Endothelial cell of umbilical vein (primary cell): ENCODE measurements around the gene CCDC28A. TPM values are rescaled to one million over a fixed set of nuclear protein-coding genes. Genes with fewer than 3 reads are reported as not detected.

Source experiments
- BruUV-seq: library from RNA; stranded (reverse); fragments of 400-500 nt; replicated peaks from 2 replicates; lab custom pipeline; 2021; lab: Mats Ljungman, UMichigan
- CTCF ChIA-PET: fragments of 300-600, 350-600 bp; sonication (Branson Sonifier 250); formaldehyde crosslinking; loops from one replicate; lab custom pipeline; 2021; ENCODE audit warnings: antibody characterized with exemption, inconsistent platforms; lab: Charles Lee
- POLR2A ChIA-PET: fragments of 300-600, 350-600 bp; sonication (Branson Sonifier 250); formaldehyde crosslinking; loops from one replicate; lab custom pipeline; 2021; ENCODE audit warnings: antibody characterized with exemption, inconsistent platforms; lab: Charles Lee
- DNase-seq: peaks from one replicate; pipeline ENCODE4 v3.0.0-alpha.2; 2011; ENCODE audit warnings: low read depth, low spot score
- FAIRE-seq: peaks from 2 replicates; lab custom pipeline; 2011; peaks lifted over from hg19 to GRCh38; lab: Jason Lieb, UNC
- H2AFZ ChIP-seq: 2 replicates; pipeline ENCODE4 v1.6.0; 2012; ENCODE audit warnings: low read depth, low read length, control low read depth, inconsistent platforms
- H3K27ac ChIP-seq: 2 replicates; pipeline ENCODE4 v1.5.1; 2011; ENCODE audit warnings: low read depth, mild to moderate bottlenecking, control low read depth, low read length, moderate library complexity; ENCODE audit not compliant: insufficient read depth
- H3K27me3 ChIP-seq, 2 experiments: 2 replicates each; pipeline versions ENCODE4 v1.6.0 to v1.6.1; 2011; ENCODE audit warnings: low read length in 2 of 2, mixed read lengths in 1 of 2; ENCODE audit not compliant: control insufficient read depth in 2 of 2, insufficient read depth in 2 of 2
- H3K36me3 ChIP-seq, 2 experiments: 2 replicates in 1 of 2; 3 replicates in 1 of 2; pipeline ENCODE4 v1.5.1; 2011; ENCODE audit warnings: low read length in 2 of 2, mild to moderate bottlenecking in 1 of 2, moderate library complexity in 1 of 2; ENCODE audit not compliant: control insufficient read depth in 2 of 2, insufficient read depth in 2 of 2; ENCODE audit errors: extremely low read depth in 1 of 2
- H3K4me1 ChIP-seq: 3 replicates; pipeline ENCODE4 v1.5.1; 2011; ENCODE audit warnings: mild to moderate bottlenecking, low read length; ENCODE audit not compliant: control insufficient read depth, insufficient read depth; ENCODE audit errors: extremely low read depth
- H3K4me2 ChIP-seq: 2 replicates; pipeline ENCODE4 v1.6.1; 2011; ENCODE audit warnings: low read length, control low read depth, mixed read lengths; ENCODE audit not compliant: insufficient read depth
- H3K4me3 ChIP-seq, 3 experiments: fragments of 200-600 bp in 1 of 3; sonication (generic), shearing (Covaris generic) in 1 of 3; replicated peaks in 1 of 3; 2 replicates each; pipeline ENCODE4 v1.5.1; 2011 to 2016; ENCODE audit warnings: control low read depth in 3 of 3, low read length in 3 of 3, mild to moderate bottlenecking in 2 of 3, inconsistent platforms in 1 of 3, low read depth in 1 of 3, moderate library complexity in 1 of 3; ENCODE audit not compliant: insufficient read depth in 1 of 3
- H3K79me2 ChIP-seq: 2 replicates; pipeline ENCODE4 v1.6.0; 2012; ENCODE audit warnings: low read length, inconsistent platforms; ENCODE audit not compliant: control insufficient read depth, insufficient read depth
- H3K9ac ChIP-seq: replicated peaks from 2 replicates; pipeline ENCODE3; 2011; ENCODE audit warnings: low read length, control low read depth; ENCODE audit not compliant: insufficient read depth; ENCODE audit errors: extremely low read depth
- H3K9me1 ChIP-seq: replicated peaks from 3 replicates; pipeline ENCODE4 v1.6.0; 2011; ENCODE audit warnings: mild to moderate bottlenecking, low read length; ENCODE audit not compliant: control insufficient read depth, insufficient read depth; ENCODE audit errors: extremely low read depth
- H3K9me3 ChIP-seq: replicated peaks from 2 replicates; pipeline ENCODE4 v1.5.1; 2012; ENCODE audit warnings: low read length, inconsistent platforms; ENCODE audit not compliant: control insufficient read depth, insufficient read depth
- H4K20me1 ChIP-seq: replicated peaks from 2 replicates; pipeline ENCODE3; 2011; ENCODE audit warnings: mild to moderate bottlenecking, low read length; ENCODE audit not compliant: control insufficient read depth, insufficient read depth; ENCODE audit errors: extremely low read depth
- CTCF ChIP-seq, 2 donors: IDR thresholded peaks; 1 replicate in 1 of 2; 2 replicates in 1 of 2; pipeline ENCODE4 v1.5.1; 2011; ENCODE audit warnings: low read length in 2 of 2, mild to moderate bottlenecking in 2 of 2, moderate library complexity in 2 of 2, control low read depth in 1 of 2, inconsistent platforms in 1 of 2, low read depth in 1 of 2; ENCODE audit not compliant: insufficient read depth in 1 of 2; ENCODE audit errors: extremely low read depth in 1 of 2
- EZH2 ChIP-seq: IDR thresholded peaks from 2 replicates; pipeline ENCODE4 v1.6.1; 2012; ENCODE audit warnings: borderline replicate concordance, low read depth, mild to moderate bottlenecking, moderate library complexity, low read length, inconsistent platforms; ENCODE audit not compliant: severe bottlenecking
- FOS ChIP-seq: IDR thresholded peaks from 2 replicates; pipeline ENCODE4 v1.6.1; 2011; ENCODE audit warnings: mild to moderate bottlenecking, low read length, moderate library complexity, borderline replicate concordance; ENCODE audit not compliant: insufficient read depth
- GATA2 ChIP-seq: IDR thresholded peaks from 2 replicates; pipeline ENCODE4 v1.7.0; 2011; ENCODE audit warnings: low read depth, mild to moderate bottlenecking, moderate library complexity, mixed read lengths, low read length; ENCODE audit not compliant: insufficient read length, insufficient read depth
- JUN ChIP-seq: IDR thresholded peaks from 2 replicates; pipeline ENCODE4 v1.6.1; 2011; ENCODE audit warnings: borderline replicate concordance, low read depth; ENCODE audit not compliant: insufficient read length, insufficient read depth
- MYC ChIP-seq: IDR thresholded peaks from one replicate; pipeline ENCODE4 v1.6.1; 2011; ENCODE audit warnings: mild to moderate bottlenecking, low read depth, low read length
- POLR2A ChIP-seq: IDR thresholded peaks from 2 replicates; pipeline ENCODE4 v1.6.1; 2012; ENCODE audit warnings: low read depth, mild to moderate bottlenecking, control low read depth, low read length
- POLR2AphosphoS5 ChIP-seq: IDR thresholded peaks from 2 replicates; pipeline ENCODE4 v1.6.1; 2012; ENCODE audit warnings: low read depth, mild to moderate bottlenecking, control low read depth, low read length, moderate library complexity; ENCODE audit not compliant: insufficient read depth
- dilution Hi-C: fragments of 300-500 bp; cut with MboI; formaldehyde crosslinking; loops from one replicate; pipeline ENCODE4 v1.15.0; 2019; ENCODE audit warnings: low sequenced_read_pairs; ENCODE audit not compliant: extremely low pct_ligation_motif_present
- intact Hi-C: fragments of 100-400 bp; cut with micrococcal nuclease; formaldehyde crosslinking; loops from one replicate; pipeline ENCODE4 v1.10.0; 2022
- polyA plus RNA-seq, 4 experiments: library from polyadenylated mRNA; depleted of rRNA in 3 of 4; stranded (reverse) in 3 of 4; unstranded in 1 of 4; fragments of >200 nt; gene quantifications; 2 replicates each; pipeline versions ENCODE4 v1.2.1 to v1.2.3, GENCODE V29; 2011 to 2012; ENCODE audit warnings: missing spikeins in 1 of 4
- total RNA-seq: library from RNA; stranded (reverse); gene quantifications from 2 replicates; pipeline ENCODE4 v1.2.3, GENCODE V29; 2021
- TF ChIP-seq, protein P1 (sequence below): IDR thresholded peaks from 2 replicates; pipeline ENCODE4 v1.6.1; 2011; ENCODE audit not compliant: insufficient read depth, insufficient read length

The CCDC28A gene
- total and polyA plus RNA-seq, 2 donors (not counting 3 experiments of a cell fraction or from before 2014, with no cell fraction given): 11.1 to 12.8 TPM

DNA sequence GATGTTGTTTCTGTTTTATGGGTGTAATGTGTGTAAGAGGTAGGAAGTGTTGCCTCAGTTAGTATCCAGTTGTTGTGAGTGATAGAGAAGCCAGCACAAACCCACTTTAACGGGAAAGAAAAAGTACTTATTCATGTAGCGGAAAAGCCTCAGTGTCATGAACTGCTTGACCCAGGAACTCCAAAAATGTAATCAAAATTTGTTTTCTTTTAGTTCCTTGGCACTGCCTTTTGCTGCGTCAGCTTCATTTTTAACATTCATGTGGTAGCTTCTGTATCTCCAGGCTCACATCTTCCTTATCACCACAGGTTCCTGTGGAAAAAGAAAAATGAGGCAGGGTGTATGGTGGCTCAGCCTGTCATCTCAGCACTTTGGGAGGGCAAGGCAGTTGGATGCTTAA, 46.4 kb upstream of the CCDC28A start:
- intact Hi-C loops: no loop called here
- no peak overlapping the region for H3K4me2 ChIP-seq
- H3K27me3 ChIP-seq: no peaks in the 10 kb centered on the region
- H3K27ac ChIP-seq: no peak overlapping the region
- DNase-seq (no peak), FAIRE-seq (no peak)
- no peaks in the 10 kb centered on the region for H3K9me1 ChIP-seq
- TF ChIP-seq, protein P1, sequence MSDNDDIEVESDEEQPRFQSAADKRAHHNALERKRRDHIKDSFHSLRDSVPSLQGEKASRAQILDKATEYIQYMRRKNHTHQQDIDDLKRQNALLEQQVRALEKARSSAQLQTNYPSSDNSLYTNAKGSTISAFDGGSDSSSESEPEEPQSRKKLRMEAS: no peak
- TF ChIP-seq CTCF (IDR thresholded peaks at IDR 0.05; ENCODE audit: extremely low read depth in 1 of 2, insufficient read depth in 1 of 2, low read depth in 1 of 2, low read length in 2 of 2): no peak
- TF ChIP-seq POLR2A: no peak
- no peak for TF ChIP-seq MYC
- TF ChIP-seq JUN: no peak
- TF ChIP-seq GATA2: no peak
- TF ChIP-seq FOS: no peak
- TF ChIP-seq POLR2AphosphoS5: no peak
- TF ChIP-seq EZH2: no peak
- no peaks in the 10 kb centered on the region for H3K36me3 ChIP-seq
- H3K9me3 ChIP-seq: no peaks in the 10 kb centered on the region
- BruUV-seq: no TSS peak
- no peaks in the 10 kb centered on the region for H3K79me2 ChIP-seq
- H3K4me1 ChIP-seq: peaks cover 26% of the 10 kb centered on the region
- H3K9ac ChIP-seq: no peak overlapping the region
- POLR2A ChIA-PET: no interaction called here
- dilution Hi-C loops: no loop called here
- H2AFZ ChIP-seq: no peak overlapping the region
- CTCF ChIA-PET: interaction anchor here (1.7 kb wide), 1 partner anchor 35 kb away, joined by 6 read pairs; no protein-coding TSS in a partner anchor
- H4K20me1 ChIP-seq: no peaks in the 10 kb centered on the region
- no peak overlapping the region for H3K4me3 ChIP-seq
